ENCODE measurements around the gene MAP2K5.
"Not testable (repeated sequence)": the region's sequence is repeated elsewhere in the genome, so short reads cannot be mapped to it uniquely, and the experiment has no call there.

The MAP2K5 gene

GRCh38 chr15:67622110-67622509, 79.6 kb downstream of the MAP2K5 start:
- Histone ChIP-seq H3K27me3 (ENCODE audit: insufficient read depth, low read length, poor library complexity, severe bottlenecking) (no peaks in the 10 kb centered on the region), H2AFZ (ENCODE audit: low read length) (no peak overlapping the region), H3K79me2 (ENCODE audit: insufficient read depth, low read length) (no peaks in the 10 kb centered on the region), H3K4me2 (ENCODE audit: low read depth, low read length, poor library complexity, severe bottlenecking) (no peak overlapping the region), H3K9me2 (replicated peaks; ENCODE audit: low read depth, low read length) (no peaks in the 10 kb centered on the region), H3K36me3 (ENCODE audit: insufficient read depth, low read length) (no peaks in the 10 kb centered on the region; the same call in 1 of the 2 replicates), H4K20me1 (ENCODE audit: insufficient read depth, low read length, poor library complexity, severe bottlenecking) (no peaks in the 10 kb centered on the region), H3K9me3 (ENCODE audit: insufficient read depth, low read depth, low read length) (no peaks in the 10 kb centered on the region), H3K4me1 (ENCODE audit: insufficient read depth, low read length, poor library complexity, severe bottlenecking) (no peaks in the 10 kb centered on the region), H3K9ac (ENCODE audit: low read depth, low read length, poor library complexity, severe bottlenecking) (no peak overlapping the region), H3K4me3 (ENCODE audit: low read length, poor library complexity, severe bottlenecking) (no peak overlapping the region), H3F3A (ENCODE audit: low read depth) (no peaks in the 10 kb centered on the region)
- TF ChIP-seq EZH2phosphoT487 (IDR thresholded peaks at IDR 0.05; ENCODE audit: borderline replicate concordance) = no peak
- TF ChIP-seq, protein P1, sequence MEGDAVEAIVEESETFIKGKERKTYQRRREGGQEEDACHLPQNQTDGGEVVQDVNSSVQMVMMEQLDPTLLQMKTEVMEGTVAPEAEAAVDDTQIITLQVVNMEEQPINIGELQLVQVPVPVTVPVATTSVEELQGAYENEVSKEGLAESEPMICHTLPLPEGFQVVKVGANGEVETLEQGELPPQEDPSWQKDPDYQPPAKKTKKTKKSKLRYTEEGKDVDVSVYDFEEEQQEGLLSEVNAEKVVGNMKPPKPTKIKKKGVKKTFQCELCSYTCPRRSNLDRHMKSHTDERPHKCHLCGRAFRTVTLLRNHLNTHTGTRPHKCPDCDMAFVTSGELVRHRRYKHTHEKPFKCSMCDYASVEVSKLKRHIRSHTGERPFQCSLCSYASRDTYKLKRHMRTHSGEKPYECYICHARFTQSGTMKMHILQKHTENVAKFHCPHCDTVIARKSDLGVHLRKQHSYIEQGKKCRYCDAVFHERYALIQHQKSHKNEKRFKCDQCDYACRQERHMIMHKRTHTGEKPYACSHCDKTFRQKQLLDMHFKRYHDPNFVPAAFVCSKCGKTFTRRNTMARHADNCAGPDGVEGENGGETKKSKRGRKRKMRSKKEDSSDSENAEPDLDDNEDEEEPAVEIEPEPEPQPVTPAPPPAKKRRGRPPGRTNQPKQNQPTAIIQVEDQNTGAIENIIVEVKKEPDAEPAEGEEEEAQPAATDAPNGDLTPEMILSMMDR (conservative IDR thresholded peaks at IDR 0.05; ENCODE audit: low read length) = no peak

GRCh38 chr15:67632261-67632660, 89.8 kb downstream of the MAP2K5 start:
- Histone ChIP-seq H3K79me2 (ENCODE audit: insufficient read depth, low read length) (no peaks in the 10 kb centered on the region), H3F3A (ENCODE audit: low read depth) (no peaks in the 10 kb centered on the region), H3K9ac (ENCODE audit: low read depth, low read length, poor library complexity, severe bottlenecking) (no peak overlapping the region), H2AFZ (ENCODE audit: low read length) (no peak overlapping the region), H3K4me3 (ENCODE audit: low read length, poor library complexity, severe bottlenecking) (no peak overlapping the region), H3K9me3 (ENCODE audit: insufficient read depth, low read depth, low read length) (no peaks in the 10 kb centered on the region), H3K4me1 (ENCODE audit: insufficient read depth, low read length, poor library complexity, severe bottlenecking) (no peaks in the 10 kb centered on the region), H4K20me1 (ENCODE audit: insufficient read depth, low read length, poor library complexity, severe bottlenecking) (no peaks in the 10 kb centered on the region), H3K9me2 (replicated peaks; ENCODE audit: low read depth, low read length) (no peaks in the 10 kb centered on the region), H3K36me3 (ENCODE audit: insufficient read depth, low read length) (peaks cover 9% of the 10 kb centered on the region; the same call in 1 of the 2 replicates), H3K4me2 (ENCODE audit: low read depth, low read length, poor library complexity, severe bottlenecking) (no peak overlapping the region), H3K27me3 (ENCODE audit: insufficient read depth, low read length, poor library complexity, severe bottlenecking) (no peaks in the 10 kb centered on the region)
- TF ChIP-seq, protein P1 (conservative IDR thresholded peaks at IDR 0.05; ENCODE audit: low read length) = no peak
- no peak for TF ChIP-seq EZH2phosphoT487 (IDR thresholded peaks at IDR 0.05; ENCODE audit: borderline replicate concordance)

DNA sequence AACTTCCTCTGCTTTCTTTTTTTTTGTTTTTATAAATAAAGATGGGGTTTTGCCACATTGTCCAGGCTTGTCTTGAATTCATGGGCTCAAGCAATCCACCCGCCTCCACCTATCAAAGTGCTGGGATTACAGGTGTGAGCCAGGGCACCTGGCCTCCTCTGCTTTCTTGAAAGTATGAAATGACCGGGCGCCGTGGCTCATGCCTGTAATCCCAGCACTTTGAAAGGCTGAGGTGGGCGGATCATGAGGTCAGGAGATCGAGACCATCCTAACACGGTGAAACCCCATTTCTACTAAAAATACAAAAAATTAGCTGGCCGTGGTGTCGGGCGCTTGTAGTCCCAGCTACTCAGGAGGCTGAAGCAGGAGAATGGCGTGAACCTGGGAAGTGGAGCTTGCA, 93.4 kb downstream of the MAP2K5 start:
- H3K27me3 ChIP-seq (ENCODE audit: insufficient read depth, low read length, poor library complexity, severe bottlenecking); H2AFZ ChIP-seq (ENCODE audit: low read length); H3K4me3 ChIP-seq (ENCODE audit: low read length, poor library complexity, severe bottlenecking); H3K9ac ChIP-seq (ENCODE audit: low read depth, low read length, poor library complexity, severe bottlenecking); H3K4me1 ChIP-seq (ENCODE audit: insufficient read depth, low read length, poor library complexity, severe bottlenecking); H3K9me2 ChIP-seq (replicated peaks; ENCODE audit: low read depth, low read length); H3K79me2 ChIP-seq (ENCODE audit: insufficient read depth, low read length); H4K20me1 ChIP-seq (ENCODE audit: insufficient read depth, low read length, poor library complexity, severe bottlenecking); H3K9me3 ChIP-seq (ENCODE audit: insufficient read depth, low read depth, low read length); H3K4me2 ChIP-seq (ENCODE audit: low read depth, low read length, poor library complexity, severe bottlenecking); H3F3A ChIP-seq (ENCODE audit: low read depth): not testable (repeated sequence)
- H3K36me3 ChIP-seq (ENCODE audit: insufficient read depth, low read length) = peaks cover 15% of the 10 kb centered on the region; the same call in 1 of the 2 replicates

- TF ChIP-seq, protein P1 (conservative IDR thresholded peaks at IDR 0.05; ENCODE audit: low read length) = no peak
- no peak for TF ChIP-seq EZH2phosphoT487 (IDR thresholded peaks at IDR 0.05; ENCODE audit: borderline replicate concordance)
Measured at GRCh38 chr15:67639591-67639990, 97.1 kb downstream of the MAP2K5 start.

More at GRCh38 chr15:67639591-67639990, 97.1 kb downstream of the MAP2K5 start:
- Histone ChIP-seq H3K79me2 (ENCODE audit: insufficient read depth, low read length) (no peaks in the 10 kb centered on the region), H3K4me2 (ENCODE audit: low read depth, low read length, poor library complexity, severe bottlenecking) (no peak overlapping the region), H3K4me1 (ENCODE audit: insufficient read depth, low read length, poor library complexity, severe bottlenecking) (peaks cover 6% of the 10 kb centered on the region), H3K36me3 (ENCODE audit: insufficient read depth, low read length) (peaks cover 15% of the 10 kb centered on the region; the same call in 1 of the 2 replicates), H3K27me3 (ENCODE audit: insufficient read depth, low read length, poor library complexity, severe bottlenecking) (no peaks in the 10 kb centered on the region), H3K9ac (ENCODE audit: low read depth, low read length, poor library complexity, severe bottlenecking) (no peak overlapping the region), H3K9me2 (replicated peaks; ENCODE audit: low read depth, low read length) (no peaks in the 10 kb centered on the region), H4K20me1 (ENCODE audit: insufficient read depth, low read length, poor library complexity, severe bottlenecking) (no peaks in the 10 kb centered on the region), H2AFZ (ENCODE audit: low read length) (no peak overlapping the region), H3K9me3 (ENCODE audit: insufficient read depth, low read depth, low read length) (no peaks in the 10 kb centered on the region), H3K4me3 (ENCODE audit: low read length, poor library complexity, severe bottlenecking) (no peak overlapping the region), H3F3A (ENCODE audit: low read depth) (no peaks in the 10 kb centered on the region)
